ENCODE results near the gene SFT2D2.

Gene SFT2D2

GRCh38 chr1:168279253-168279652 lies 53.4 kb downstream of the SFT2D2 start:
- TF ChIP-seq, protein P1, sequence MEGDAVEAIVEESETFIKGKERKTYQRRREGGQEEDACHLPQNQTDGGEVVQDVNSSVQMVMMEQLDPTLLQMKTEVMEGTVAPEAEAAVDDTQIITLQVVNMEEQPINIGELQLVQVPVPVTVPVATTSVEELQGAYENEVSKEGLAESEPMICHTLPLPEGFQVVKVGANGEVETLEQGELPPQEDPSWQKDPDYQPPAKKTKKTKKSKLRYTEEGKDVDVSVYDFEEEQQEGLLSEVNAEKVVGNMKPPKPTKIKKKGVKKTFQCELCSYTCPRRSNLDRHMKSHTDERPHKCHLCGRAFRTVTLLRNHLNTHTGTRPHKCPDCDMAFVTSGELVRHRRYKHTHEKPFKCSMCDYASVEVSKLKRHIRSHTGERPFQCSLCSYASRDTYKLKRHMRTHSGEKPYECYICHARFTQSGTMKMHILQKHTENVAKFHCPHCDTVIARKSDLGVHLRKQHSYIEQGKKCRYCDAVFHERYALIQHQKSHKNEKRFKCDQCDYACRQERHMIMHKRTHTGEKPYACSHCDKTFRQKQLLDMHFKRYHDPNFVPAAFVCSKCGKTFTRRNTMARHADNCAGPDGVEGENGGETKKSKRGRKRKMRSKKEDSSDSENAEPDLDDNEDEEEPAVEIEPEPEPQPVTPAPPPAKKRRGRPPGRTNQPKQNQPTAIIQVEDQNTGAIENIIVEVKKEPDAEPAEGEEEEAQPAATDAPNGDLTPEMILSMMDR (IDR thresholded peaks at IDR 0.05): no peak

DNA sequence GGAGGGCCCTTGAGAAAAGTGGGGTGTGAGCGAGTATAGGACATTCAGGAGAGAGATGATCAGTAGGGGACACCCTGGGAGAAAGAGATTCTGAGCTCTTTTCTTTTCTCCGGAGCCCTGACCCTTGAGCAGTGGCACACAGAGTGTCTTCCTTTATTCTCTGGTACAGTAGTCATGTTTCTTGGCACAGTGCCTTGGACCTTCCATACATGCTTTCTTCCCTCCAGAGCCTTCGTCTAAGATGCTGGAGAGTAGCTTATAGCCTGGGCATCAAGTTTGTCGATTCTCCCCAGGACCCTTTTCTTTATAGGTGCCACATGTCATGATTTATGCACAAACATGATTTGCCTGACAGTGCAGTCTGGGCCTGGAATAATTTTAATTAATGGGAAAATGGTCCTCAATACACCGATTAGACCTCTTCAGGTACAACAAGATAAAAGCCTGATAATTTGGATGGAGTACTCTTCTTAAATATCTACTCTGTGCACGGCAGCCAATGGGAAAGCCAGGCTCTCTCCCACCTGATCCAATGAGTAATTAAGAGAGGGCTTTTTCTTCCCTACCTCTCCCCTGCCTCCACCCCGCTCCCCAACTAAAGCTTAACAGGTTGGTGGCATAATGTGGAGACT lies 54.6 kb downstream of the SFT2D2 start, which contains the start of gene TBX19:
TBX19 (plus strand) TSS at position 582 of the 632 bp plus-strand sequence. CDS start 214 bp downstream, outside the sequence.
- TF ChIP-seq, protein P1 (IDR thresholded peaks at IDR 0.05): no peak

- TF ChIP-seq, protein P1 (IDR thresholded peaks at IDR 0.05): no peak
Measured at GRCh38 chr1:168281603-168282325, 56.0 kb downstream of the SFT2D2 start.

DNA sequence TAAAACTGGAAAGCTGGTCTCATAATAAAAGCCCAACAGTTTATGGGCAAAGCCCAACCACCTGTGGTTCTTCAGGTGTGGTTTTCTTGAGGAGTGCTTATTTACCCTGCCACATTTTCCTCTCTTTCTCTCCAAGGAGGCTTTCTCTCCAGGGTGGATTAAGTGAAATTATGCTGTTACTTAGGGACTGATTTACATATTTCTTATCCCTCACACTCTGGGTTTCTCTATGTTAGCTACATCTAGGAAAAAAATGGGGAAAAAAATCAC lies 59.7 kb downstream of the SFT2D2 start:
- TF ChIP-seq, protein P1 (IDR thresholded peaks at IDR 0.05): no peak

DNA sequence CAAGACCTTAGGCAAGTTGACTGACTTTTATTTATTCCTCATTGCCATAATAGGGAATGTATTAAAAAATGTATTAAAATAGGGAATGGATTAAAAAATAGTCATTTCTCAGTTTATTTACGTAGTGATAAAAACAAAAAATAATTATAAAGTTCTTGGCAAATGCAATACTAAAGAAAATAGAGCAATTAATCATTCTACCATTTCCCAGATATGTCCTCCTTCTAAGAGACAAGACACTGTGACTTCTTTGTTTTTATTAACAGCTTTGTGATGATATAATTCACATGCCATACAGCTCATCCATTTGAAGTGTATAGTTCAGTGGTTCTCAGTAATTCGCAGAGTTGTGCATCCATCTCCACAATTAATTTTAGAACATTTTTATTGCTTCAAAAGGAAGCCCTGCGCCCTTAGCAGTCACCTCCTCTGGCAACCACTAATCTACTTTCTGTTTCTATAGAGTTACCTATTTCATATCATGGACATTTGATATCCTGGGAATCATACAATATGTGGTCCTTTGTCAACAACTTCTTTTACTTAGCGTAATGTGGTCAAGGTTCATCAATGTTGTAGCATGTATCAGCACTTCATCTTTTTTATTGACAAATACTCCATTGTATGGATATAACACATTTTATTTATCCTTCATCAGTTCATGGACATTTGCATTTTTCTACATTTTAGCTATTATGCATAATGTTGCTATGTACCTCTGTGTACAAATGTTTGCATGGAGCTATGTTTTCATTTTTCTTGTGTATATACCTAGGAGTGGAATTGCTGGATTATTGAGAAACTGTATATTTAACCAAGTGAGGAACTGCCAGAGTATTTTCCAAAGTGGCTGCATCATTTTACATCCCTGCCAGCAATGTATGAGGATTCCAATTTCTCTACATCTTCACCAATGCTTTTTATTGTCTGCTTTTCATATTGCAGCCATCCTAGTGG lies 60.4 kb downstream of the SFT2D2 start:
- TF ChIP-seq, protein P1 (IDR thresholded peaks at IDR 0.05): no peak

DNA sequence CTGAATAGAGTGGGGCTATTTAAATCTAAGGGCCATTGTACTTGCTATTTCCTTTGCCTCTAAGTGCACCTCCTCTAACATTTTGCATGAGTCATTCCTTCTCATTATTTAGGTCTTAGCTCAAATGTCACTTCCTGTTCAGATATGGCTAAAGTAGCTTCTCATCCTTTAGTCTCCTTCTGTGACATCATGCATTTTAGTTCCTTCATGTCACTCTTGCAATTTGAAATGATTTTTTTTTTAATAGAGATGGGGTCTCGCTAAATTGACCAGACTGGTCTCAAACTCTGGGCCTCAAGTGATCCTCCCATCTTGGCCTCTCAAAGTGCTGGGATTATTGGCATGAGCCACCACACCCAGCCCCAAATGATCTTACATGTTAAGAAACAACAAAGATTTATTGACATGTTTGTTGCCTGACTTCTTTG lies 61.4 kb downstream of the SFT2D2 start:
- TF ChIP-seq, protein P1 (IDR thresholded peaks at IDR 0.05): no peak

DNA sequence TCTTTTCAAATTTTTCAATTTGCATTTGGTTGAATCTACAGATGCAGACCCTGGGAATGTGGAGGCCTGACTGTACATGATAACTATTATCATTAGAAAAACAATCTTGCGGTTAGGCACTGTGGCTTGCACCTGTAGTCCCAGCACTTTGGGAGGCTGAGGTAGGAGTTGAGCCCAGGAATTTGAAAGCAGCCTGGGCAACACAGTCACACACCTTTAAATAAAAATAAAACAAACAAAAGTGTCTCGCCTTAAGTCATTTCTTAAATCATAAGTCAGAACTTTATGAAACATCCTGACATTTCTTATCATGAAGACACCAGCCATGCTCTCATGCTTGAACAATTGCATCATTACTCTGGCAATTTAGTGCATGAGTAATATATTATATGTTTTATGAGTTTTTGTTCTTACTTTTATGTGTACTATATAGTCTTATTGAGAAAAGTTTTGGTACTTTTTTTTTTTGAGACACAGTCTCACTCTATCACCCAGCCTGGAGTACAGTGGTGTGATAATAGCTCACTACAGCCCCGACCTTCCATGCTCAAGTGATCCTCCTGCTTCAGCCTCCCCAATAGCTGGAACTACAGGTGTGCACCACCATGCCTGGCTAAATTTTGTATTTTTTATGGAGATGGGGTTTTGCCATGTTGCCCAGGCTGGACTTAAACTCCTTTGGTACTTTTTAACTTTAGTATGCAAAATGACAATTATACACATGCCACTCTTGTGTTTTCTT lies 62.7 kb downstream of the SFT2D2 start:
- TF ChIP-seq, protein P1 (IDR thresholded peaks at IDR 0.05): no peak

Measured in LNCAP (cell line).